Hematopoietic multipotent progenitor cell treated with erythropoietin and hydrocortisone succinate and interleukin-3 and kit ligand, for 17 days (in vitro differentiated cells): ENCODE measurements around the gene BCAN.
"Not testable (repeated sequence)": the region's sequence is repeated elsewhere in the genome, so short reads cannot be mapped to it uniquely, and the experiment has no call there.

ENCODE experiments used
- DNase-seq: peaks from one replicate; pipeline ENCODE4 v3.0.0-alpha.2; 2015; ENCODE audit warnings: low spot score

BCAN gene

DNA sequence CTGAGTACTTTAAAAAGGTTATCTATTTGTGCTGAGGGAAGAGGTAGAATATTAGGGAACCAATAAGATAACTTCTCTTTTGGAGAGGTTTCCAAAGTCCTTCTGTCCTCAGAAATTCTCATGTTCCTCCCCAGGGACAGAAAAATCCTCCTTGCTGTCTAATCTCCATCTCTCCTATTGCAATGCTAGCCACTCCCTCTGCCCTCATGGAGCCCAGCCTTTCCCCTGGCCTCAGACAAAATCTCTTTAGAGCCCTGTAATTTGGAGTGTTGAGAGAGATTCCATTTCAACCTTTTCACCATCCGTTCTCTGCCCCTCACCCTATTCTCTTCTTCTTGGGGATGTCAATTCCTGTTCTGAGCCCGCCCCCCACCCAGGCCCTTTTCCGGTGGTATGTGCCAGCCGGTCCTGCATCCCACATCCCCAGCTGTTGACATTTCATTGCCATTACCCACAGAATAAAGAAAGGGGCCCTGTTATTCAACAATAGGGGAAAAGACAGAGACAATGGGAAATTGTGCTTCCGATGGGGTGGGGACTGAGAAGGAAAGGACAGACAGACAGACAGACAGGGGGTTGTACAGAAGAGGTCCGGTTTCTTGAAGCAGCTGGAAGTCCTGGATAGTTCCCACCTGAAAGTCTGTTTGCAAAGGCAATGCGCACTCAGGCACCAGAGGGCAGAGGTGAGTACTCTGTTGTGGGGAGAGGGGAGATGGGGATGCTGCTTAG, 22.9 kb upstream of the BCAN start, which contains the start of gene HAPLN2:
HAPLN2 (plus strand) TSS at position 563 of the 729 bp plus-strand sequence. CDS start 4,076 bp downstream, outside the sequence.
- DNase-seq: no peak

DNA sequence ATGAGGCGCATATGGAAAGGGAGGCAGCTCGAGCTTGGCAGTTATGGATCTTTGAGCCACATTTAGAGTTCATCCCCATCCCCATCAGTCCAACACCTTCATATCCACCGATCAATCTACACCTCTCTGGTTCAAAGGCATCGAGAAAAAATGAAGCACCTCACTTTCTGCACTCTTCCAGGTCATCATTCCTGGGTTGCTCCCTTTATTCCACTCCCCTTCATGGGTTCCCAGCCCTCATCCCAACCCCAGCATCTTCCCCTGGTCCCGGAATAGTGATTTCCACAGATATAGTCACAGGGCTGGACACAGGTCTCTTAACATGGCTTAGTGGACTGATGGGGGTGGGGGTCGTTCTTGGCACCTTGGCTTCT, 22.3 kb upstream of the BCAN start:
- no peak for DNase-seq

DNA sequence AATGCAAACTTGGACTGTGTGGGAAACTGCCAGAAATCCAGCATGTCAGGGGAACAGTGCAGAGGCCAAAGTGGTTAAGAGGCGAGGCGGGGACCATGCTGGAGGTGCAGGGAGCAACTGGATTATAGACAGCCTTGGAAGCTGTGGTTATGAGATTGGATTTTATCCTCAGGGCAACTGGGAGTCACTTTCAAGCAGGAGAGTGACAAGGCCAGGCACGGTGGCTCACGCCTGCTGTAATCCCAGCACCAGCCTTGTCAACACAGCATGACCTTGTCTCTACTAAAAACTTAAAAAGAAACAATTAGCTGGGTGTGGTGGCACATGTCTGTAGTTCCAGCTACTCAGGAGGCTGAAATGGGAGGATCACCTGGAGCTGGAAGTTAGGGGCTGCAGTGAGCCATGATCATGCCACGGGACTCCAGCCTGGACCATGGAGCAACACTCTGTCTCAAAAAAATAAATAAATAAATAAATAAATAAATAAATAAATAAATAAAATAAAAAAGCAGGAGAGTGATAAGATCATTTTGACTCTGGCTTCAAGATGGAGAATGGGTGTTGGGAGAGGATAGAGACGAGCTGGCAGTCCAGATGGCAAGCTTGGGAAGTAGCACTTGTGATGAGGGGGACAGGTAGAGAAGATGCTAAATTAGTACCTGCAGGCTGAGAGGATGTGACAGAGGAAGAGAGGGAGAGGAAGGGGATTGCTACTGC, 19.2 kb upstream of the BCAN start:
- DNase-seq: no peak

DNA sequence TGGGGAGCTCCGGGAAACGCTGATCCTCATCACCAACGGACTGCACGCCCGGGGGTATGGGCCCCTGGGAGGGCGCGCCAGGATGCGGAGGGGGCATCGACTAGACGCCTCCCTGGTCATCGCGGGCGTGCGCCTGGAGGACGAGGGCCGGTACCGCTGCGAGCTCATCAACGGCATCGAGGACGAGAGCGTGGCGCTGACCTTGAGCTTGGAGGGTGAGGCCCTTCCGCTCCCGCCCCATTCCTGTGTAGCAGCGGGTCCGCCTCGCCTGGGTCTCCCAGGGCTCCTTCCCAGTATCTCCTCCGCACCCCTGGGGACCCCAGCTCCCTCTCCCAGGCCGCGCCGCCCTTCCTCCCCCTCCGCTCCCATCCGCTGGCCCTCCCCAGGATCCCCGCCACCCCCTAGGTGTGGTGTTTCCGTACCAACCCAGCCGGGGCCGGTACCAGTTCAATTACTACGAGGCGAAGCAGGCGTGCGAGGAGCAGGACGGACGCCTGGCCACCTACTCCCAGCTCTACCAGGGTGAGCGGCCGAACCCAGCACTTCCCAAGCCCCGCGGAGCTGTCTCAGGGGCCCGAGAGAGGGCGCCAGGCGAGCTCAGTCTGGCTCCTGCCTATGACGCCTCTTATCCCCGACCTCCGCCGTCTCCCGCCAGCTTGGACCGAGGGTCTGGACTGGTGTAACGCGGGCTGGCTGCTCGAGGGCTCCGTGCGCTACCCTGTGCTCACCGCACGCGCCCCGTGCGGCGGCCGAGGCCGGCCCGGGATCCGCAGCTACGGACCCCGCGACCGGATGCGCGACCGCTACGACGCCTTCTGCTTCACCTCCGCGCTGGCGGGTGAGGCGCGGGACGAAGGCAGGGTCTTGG, 17.7 kb upstream of the BCAN start:
- DNase-seq: no peak

DNA sequence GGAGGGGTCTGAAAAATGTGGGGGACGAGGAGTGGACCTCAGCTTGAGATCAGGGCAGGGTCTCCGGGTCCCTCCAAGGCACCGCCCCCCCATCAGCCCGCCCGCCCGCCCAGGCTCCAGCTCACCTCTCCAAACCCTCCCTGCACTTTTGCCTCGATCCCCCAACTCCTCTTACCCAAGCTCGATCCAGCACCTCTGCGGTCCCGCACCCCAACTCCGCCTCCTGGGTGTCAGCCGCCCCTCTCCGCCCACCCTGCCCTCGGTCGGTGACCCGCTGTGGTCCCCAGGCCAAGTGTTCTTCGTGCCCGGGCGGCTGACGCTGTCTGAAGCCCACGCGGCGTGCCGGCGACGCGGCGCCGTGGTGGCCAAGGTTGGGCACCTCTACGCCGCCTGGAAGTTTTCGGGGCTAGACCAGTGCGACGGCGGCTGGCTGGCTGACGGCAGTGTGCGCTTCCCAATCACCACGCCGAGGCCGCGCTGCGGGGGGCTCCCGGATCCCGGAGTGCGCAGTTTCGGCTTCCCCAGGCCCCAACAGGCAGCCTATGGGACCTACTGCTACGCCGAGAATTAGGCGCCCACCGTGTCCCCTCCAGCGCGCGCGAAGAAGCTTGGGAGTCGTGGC, 17.0 kb upstream of the BCAN start:
- DNase-seq: no peak

DNA sequence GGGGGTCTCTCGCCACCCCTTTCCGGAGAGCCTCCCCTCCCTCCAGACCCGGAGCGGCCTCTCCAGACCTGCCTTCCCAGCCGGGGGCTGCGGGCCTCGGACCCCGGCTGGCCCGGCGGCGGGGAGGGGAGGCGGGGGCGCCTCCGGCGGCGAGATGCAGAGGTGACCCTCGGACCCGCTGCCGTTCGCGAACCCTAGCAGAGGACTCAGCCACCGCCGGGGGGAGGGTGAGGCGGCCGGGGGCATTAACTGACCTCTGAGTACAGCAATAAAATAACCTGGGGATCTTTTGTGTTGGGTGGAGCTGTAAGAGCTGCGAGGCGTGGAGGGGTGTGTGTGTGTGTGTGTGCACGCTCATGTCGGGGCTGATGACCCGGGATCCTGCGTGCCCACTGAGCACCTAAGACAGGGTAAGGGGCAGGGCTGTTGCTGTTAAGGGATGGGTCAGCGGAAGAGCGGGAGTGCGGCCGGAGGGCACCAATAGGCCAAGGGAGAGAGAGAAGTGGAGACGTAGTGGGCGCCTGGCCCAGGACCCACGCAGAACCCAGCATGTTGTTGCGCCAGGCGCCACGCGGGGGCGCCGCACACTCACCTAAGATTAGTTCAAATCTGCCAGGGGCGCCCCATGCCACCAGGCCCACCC, 16.4 kb upstream of the BCAN start:
- peak; percentile 47 for DNase-seq

DNA sequence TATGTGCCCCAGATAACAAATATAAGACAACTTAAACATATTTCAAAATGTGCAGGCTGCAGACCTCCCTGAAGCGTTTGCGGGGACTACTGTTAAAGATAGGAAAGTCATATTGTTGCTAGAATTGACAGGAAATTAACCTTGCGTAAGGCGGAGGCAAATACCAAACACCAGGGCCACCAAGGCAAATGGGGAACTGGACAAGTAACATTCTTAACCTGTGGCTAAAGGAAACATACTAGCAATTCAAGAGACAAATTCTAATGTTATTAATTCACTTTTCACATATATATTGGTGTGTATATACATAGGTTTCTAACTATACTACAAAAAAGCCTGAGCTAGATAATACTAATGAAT, 15.9 kb upstream of the BCAN start:
- DNase-seq: no peak

DNA sequence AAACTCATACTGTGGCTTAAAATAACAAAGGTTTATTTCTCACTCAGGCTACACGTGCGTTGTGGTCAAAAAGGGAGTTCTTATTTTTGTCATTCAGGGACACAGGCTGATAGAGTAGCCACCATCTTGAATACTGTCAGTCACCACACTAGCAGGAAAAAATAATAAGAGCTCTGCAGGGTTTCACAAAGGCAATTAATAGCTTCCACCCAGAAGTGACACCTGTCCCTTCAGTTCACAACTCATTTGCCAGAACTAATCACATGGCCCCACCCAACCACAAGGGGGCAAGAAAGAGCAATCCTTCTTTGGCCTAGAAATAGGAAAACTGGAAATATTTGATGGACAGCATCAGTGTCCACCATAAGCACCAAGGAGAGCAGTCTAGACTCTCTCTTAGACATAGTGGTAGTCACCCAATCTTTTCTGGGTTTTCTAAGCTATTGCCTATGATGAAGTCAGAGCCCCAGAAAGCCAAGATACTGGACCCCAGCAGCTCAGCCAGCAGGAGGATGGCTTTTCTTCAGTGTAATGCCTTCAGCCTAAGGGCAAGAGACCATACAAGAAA, 14.5 kb upstream of the BCAN start:
- DNase-seq: peak; percentile 47

DNA sequence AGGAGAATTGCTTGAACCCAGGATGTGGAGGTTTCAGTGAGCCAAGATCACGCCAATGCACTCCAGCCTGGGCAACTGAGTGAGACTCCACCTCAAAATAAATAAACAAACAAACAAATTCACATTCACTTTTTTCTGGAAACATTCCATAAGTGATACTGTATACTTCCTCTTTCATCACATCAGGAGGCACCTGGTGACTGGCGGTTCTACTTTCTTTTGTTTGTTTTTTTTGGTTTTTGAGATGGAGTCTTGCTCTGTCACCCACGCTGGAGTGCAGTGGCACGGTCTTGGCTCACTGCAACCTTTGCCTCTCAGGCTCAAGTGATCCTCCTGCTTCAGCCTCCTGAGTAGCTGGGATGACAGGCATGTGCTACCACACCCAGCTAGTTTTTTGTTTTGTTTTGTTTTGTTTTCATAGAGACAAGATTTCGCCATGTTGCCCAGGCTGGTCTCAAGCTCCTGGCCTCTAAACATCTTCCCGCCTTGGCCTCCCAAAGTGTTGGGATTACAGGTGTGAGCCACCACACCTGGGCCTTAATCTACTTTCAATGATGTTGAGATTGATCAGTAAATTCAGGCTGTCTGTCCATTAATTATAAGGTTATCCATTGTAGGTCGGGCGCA, 12.0 kb upstream of the BCAN start:
- DNase-seq: no peak

DNA sequence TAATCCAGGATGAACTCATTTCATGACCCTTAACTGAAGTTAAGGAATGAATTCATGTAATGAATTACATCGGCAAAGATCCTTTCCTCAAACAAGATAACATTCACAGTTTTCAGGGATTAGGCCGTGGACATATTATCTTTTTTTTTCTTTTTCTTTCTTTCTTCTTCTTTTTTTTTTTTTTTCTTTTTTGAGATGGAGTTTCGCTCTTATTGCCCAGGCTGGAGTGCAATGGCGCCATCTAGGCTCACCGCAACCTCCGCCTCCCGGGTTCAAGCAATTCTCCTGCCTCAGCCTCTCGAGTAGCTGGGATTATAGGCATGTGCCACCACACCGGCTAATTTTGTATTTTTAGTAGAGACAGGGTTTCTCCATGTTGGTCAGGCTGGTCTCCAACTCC, 10.8 kb upstream of the BCAN start:
- DNase-seq: not testable (repeated sequence)

DNA sequence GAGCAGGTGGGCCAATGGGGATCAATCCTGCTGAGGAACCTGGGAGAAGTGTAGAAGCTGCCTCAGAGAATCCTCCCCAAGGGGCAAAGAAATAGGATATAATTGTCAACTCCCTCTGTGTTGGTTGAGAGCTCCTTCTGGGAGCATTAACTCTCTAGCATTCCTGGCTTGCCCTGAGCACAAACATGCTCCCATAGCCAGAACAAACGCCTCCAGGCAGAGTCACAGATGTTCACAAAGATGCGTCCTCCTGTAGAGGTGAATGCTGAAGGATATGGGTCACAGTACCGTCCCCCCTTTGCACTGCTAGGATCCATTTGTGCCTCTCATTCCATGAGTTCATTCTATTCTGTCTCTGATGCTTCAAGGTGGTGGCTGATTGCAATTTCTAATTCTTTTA, 9.6 kb upstream of the BCAN start:
- no peak for DNase-seq

DNA sequence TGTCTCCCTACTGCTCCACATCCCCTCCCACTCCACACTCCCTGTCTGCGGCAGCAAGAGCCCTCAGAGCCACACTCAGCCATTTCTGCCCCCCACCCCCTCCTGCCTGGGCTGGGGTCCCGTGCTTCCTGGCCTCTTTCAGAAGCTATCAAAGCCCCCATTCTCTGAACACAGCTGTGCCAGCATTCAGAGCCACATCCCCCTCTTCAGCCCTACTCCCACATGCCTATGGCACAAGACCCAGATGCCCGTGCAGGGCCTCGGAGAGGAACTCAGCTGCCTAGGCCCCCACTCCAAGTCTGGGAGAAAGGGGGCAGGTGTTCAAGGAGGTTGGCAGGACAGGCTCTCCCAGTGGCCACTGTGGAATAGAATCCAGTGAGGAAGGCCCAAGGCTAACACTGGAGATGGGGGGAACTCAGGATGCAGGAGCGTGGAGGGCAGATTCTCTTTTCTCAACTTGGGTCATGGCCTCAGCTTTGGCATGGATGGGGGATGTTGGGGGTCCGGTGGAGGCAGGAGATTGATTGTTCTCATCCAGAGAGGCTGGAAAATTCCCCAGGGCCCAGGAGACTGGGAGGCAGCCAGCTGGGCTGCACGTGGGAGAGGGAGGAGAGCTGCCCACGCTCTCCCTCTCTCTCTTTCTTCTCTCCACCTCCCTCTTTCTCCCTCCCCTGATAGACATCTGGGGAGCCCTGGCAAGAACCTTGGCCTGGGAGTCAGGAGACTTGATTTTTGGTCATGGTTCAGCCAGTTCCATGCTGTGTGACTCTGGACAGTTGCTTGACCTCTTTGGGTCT, 3.5 kb upstream of the BCAN start:
- DNase-seq: no peak

DNA sequence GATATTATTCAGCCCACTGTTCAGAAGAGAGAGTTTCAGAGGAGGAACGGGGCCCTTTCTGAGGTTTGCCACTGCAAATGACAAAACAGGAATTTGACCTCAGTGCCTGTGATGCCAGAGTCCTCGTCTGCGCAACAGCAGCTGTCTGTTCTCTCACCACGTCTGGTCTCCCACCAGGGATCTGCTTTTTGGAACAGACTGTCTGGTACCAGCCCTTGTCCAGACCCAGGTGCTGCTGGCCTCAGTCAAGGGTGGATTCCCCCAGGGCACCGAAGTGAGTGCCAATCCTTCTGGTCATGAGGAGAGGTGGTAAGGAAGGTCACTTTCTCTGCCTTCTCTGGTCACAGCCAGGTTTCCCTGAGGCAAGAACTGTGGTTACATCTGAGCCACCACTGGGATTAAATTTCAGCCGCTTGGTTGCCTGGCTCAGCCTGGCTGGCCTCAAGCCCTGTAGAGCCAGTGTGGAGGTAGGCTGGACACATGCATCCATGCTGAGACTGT, 2.3 kb upstream of the BCAN start:
- DNase-seq: no peak

DNA sequence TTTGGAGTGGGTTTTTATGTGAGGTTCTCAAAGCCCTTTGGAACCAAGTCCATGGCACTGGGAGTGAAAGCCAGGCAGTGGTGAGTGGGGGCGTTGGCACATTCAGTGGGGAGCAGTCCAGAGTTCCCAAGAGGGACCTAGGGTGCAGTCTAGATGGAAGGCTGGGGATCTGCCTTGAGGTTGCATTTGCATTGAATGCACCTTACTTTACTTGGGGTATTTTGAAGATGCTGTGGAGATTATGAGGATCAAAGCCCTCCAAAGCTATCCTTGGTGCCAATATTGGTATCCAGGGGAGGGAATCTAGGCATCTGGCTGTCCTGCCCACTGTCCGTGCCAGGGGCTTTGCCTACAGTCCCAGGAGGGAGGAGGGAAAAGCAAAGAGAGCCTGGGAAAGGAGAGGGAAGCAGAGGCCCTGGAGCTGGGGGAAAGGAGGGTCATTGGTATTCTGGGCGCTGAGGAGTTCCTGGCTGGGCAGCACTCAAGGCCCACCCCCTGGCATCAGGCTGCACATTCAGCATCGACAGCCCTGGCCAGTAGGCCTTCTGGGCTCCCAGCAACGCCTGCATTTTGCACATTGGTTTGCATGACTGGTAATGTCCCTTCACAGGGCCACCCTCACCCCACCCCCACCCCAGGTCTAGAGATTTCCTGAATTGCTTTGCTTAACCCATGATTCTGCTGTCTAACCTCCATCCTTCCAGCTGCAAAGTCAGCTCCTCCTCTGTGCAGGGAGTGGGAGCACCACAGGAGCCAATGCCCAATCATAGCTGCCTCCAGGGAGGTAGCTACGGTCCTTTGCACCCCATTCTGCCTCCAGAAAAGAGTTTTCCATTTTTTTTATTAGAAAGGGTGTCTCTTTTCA, 843 bp upstream of the BCAN start:
- DNase-seq: no peak

DNA sequence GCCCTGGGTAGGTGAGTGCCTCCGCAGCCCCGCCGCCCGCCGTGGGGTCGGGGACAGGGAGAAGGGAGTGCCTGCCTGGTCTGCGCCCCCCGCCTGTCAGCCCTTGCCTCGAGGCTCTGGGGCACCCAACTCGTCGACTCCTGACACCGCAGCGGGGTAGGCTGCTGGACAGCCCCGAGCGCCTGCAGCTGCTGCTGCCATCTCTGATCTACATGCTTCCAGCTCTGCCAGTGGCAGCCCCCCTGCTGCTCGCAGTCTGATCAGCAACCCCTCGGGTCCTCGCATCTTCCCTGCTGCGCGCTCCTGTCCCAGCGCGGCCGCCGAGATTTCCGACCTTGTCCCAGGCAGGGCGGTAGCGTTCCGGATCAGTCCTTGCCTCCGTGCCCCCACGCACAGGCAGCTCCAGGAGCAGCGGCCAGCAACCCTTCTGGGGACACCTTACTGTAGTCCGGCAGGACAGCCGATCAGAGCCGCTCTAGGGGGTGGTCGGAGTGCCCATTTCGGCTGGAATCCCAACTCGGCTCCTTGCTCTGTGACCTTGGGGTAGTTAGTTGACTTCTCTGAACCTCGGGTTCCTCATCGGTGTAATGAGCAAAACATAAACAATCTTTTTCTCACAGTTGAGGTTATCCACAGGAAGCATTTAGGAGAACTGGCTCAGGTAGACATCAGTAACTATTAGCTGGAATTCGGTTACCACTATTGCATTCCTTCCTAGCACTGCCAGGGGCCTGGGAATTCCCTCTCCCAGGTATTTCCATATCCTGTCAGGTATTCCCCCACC, 540 bp downstream of the BCAN start:
- no peak for DNase-seq

DNA sequence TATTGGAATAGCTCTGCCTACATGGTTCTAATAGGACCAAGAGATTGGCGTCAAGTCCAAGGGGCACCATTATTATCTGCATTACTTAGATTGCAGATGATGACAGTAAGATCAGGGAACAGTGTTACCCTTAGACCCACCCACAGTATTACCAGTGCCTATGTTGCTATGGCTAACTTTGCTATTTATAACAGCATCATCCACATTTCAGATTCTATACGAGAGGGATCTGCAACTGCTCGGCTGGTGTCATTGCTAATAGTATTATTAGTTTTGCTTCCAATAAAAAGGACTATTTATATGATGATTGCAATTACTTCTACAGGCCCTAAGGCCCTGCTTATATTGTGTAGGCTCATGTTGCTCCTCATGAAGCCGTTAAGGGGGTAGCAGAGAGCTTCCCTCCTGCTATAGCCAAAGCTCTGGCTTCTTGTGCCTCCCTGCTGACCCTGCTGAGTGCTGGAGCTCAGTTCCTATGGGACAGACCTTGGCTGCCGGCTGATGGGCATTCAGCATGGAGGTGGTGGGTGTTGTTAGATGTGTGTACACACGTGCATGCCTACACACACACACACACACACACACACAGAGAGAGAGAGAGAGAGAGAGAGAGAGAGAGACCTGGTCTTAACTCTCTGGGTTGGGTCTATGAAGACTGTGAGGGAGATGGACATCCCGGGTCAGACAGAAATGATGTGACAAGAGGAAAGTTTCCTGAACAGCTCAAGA, 1.3 kb downstream of the BCAN start:
- DNase-seq: no peak

DNA sequence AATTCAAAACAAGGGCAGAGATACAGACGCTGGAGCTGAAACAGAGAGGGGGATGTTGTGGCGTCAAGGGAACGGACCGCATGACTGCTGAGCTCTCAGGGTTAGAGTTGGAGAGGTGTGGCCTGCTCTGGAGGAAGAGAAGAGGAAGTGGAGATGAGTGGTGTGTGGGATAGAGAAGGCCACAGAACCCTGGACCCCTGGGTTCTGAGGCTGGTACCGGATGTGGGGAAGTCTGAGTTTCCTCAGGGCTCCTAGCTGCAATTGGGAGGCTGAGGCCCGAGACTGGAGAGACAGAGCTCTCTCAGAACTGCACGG, 1.8 kb downstream of the BCAN start:
- no peak for DNase-seq

DNA sequence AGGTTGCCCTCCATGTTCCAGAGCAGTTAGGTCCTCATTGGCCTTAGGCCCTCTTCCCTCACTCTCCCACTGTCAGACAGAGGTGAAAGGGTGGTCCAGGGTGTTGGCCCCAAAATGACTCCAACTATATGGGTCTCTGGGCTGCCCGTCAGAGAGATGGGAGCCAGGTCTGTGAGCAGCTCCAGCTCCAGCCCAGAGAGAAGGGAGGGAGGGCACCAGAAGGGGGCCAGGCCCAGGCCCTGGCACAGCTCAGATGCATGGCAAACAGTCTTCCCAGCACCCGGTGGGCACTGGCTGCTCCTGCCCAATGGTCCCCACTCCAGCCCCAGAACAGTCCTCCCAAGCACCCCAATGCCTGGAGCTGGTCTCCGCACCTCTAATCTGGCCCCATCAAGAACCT, 2.2 kb downstream of the BCAN start:
- no peak for DNase-seq
